ENCODE measurements around the gene GGNBP2. TPM values are rescaled to one million over a fixed set of nuclear protein-coding genes. Genes with fewer than 3 reads are reported as not detected.
A peak's percentile ranks its signal among the peaks of the same experiment; 100 is the strongest.
"Not testable (repeated sequence)": the region's sequence is repeated elsewhere in the genome, so short reads cannot be mapped to it uniquely, and the experiment has no call there.

Gene GGNBP2
- total RNA-seq, 1 donor from 2014 or later, result 30.1 TPM

DNA sequence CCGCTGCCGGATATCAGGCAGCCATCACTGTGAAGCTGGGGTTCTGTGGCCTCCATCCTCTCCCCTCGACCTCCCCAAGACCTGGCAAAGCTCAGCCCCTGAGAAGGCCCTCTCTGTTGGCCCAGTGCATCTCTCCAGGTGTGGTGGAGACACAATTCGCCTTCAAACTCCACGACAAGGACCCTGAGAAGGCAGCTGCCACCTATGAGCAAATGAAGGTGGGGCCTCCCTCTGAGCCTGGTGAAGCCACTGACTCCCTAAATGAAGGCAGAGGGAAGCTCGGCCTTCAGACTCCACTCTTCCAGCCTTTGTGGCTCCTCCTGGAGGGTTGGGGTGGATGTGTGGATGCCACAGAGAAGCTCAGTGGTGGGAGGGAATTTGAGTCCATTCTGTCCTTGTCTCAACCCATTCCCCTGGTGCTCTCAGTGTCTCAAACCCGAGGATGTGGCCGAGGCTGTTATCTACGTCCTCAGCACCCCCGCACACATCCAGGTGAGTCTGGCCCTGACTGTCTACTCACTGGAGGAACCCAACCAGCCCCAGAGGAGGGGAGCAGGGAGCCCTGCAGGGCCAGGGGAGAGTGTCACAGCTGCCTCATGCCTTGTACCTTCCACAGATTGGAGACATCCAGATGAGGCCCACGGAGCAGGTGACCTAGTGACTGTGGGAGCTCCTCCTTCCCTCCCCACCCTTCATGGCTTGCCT, 55.0 kb downstream of the GGNBP2 start:
- ATAC-seq (no peak), DNase-seq (ENCODE audit: low spot score) (no peak)

DNA sequence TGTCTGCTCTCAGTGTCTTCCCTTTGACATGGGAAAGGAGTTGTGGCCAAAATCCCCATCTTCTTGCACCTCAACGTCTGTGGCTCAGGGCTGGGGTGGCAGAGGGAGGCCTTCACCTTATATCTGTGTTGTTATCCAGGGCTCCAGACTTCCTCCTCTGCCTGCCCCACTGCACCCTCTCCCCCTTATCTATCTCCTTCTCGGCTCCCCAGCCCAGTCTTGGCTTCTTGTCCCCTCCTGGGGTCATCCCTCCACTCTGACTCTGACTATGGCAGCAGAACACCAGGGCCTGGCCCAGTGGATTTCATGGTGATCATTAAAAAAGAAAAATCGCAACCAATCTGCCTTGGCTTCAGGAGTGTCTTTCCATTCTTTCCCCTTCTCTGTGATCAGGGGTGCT, 55.7 kb downstream of the GGNBP2 start:
- no peak for DNase-seq (ENCODE audit: low spot score)

GRCh38 chr17:36600936-36601302, 56.2 kb downstream of the GGNBP2 start:
- ATAC-seq (no peak), DNase-seq (ENCODE audit: low spot score) (no peak)

More for the DNA sequence above, 55.7 kb downstream of the GGNBP2 start:
- ATAC-seq, result no peak

- ATAC-seq, result peak; percentile 91
- DNase-seq (ENCODE audit: low spot score), result peak; percentile 93
Observed at GRCh38 chr17:36601303-36602029, 56.7 kb downstream of the GGNBP2 start, which contains the start of gene MRM1. Gene MRM1 (plus strand): TSS chr17:36601583. CDS start chr17:36601811, 228 bp downstream.

- DNase-seq (ENCODE audit: low spot score) (no peak), ATAC-seq (peak; percentile 19)
Observed at GRCh38 chr17:36602030-36602748, 57.5 kb downstream of the GGNBP2 start.

- peak; percentile 27 for ATAC-seq
- no peak for DNase-seq (ENCODE audit: low spot score)
Observed at GRCh38 chr17:36602924-36603384, 58.2 kb downstream of the GGNBP2 start.

GRCh38 chr17:36605028-36605427, 60.3 kb downstream of the GGNBP2 start:
- not testable (repeated sequence) for ATAC-seq; DNase-seq (ENCODE audit: low spot score)

DNA sequence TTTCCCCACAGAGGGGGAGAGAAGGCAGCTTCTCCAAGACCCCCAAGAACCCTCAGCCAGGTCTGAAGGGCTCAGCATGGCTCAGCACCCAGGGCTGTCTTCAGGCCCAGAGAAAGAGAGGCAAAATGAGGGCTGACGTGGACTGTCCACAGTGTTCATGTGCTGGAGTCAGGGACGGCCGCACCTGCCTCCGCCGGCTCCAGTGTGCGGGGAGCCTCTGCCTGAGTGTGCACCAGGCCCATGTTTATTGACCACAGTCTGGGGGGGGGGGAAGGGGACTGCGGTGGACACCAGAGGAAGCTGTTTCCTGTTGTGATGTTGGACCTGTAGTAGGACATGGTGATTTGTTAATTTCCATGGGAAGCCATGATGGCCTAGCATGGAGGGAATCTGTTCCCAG, 63.6 kb downstream of the GGNBP2 start:
- ATAC-seq (no peak), DNase-seq (ENCODE audit: low spot score) (no peak)

- ATAC-seq, result no peak
- DNase-seq (ENCODE audit: low spot score), result no peak
Observed at GRCh38 chr17:36608794-36609497, 64.2 kb downstream of the GGNBP2 start.

DNA sequence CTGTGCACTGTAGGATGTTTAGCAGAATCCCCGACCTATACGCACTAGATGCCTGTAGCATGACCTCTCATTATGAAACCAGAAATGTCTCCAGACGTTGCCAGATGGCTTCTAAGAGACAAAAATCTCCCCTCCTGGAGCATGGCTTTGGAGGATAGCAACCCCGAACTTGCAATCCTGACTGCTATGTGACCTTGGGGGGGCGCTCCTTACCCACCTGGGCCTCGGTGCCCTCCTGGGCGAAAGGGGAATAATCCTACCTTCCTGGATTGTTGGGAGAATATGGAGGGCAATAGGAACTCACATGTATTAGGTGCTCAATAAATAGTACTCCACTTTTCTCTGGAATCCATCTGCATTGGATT, 64.8 kb downstream of the GGNBP2 start:
- no peak for DNase-seq (ENCODE audit: low spot score)
- ATAC-seq, result no peak

GRCh38 chr17:36610474-36610873, 65.8 kb downstream of the GGNBP2 start:
- DNase-seq (ENCODE audit: low spot score) (no peak), ATAC-seq (no peak)

GRCh38 chr17:36611345-36612072, 66.8 kb downstream of the GGNBP2 start:
- ATAC-seq, result no peak
- no peak for DNase-seq (ENCODE audit: low spot score)

DNA sequence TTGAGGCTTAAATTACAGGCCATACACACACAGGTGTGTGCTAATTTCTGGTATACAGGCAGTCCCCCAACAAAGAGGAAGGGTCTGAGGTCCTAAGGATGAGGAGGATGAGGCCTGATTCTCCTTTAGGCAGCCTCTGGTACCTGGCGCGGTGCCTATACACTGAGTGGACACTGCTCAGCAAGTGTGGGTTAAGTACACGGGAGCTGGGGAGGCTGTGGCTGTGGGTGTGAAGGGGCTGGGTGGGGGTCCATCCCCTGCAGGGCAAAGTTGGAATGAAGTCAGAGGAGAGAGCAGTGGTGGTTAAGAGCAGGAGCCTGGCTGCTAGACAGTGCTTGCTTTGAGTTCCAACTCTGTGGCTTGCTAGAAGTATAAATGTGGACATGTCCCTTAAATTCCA, 67.6 kb downstream of the GGNBP2 start:
- DNase-seq (ENCODE audit: low spot score), result no peak
- ATAC-seq, result no peak

GRCh38 chr17:36613155-36613554, 68.4 kb downstream of the GGNBP2 start:
- ATAC-seq (no peak), DNase-seq (ENCODE audit: low spot score) (no peak)

DNA sequence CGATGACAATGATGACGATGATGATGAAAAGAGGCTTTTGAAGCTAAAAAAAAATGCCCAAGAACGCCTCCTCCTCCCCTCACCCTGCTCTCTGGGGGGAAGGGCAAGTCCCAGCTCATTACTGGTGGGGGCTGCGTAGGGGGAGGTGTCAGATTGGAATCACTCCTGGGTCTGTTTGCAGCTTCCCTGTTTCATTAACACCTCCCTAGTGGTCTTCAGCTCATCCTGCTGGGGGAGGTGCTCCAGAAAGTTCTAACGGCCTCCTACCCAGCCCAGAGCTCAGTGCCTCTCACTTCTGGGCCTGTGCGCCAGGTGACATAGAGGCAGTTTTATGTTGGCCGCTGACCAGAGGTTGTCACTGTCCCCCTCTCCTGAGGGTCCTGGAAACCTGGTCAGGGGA, 69.4 kb downstream of the GGNBP2 start:
- ATAC-seq (no peak), DNase-seq (ENCODE audit: low spot score) (no peak)

- ATAC-seq, result no peak
- no peak for DNase-seq (ENCODE audit: low spot score)
Observed at GRCh38 chr17:36614933-36615332, 70.2 kb downstream of the GGNBP2 start.

DNA sequence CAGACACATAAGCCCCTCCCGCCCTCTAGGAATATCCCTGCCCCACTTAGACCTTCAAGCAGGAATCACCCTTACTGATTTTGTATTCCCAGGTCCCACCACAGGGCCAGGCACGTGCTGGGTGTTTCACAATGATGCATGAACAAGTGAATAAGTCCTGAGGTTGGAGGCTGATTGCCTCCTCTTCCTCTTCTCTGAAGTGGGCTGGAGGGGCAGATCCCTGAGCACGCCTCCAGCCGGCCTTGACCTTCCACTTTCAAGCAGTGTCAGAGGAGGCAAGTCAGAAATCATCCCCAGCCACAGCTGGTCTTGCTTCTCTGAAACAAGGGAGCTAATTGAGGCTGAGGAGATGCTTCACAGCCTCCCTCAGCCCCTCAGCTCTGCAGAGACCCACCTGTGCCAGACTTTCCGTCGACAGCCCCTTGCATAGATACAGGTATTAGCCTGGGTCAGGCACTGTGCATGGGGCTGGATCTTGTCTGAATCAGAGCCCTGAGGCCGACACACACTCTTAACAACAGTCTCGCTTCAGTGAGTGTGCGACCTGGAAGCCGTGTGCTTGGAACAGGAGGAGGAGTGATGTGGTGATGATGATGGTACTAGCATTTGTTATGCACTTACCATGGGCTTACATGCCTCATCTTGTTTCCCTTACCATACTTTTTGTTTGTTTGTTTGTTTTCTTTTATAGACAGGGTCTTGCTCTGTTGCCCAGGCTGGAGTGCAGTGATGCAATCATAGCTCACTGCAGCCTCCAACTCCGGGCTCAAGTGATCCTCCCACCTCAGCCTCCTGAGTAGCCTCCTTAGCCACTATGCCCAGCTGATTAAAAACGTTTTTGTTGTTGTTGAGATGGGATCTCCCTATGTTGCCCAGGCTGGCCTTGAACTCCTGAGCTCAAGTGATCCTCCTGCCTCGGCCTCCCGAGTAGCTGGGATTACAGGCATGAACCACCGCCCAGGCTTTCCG, 71.6 kb downstream of the GGNBP2 start:
- ATAC-seq, result no peak
- DNase-seq (ENCODE audit: low spot score), result no peak

DNA sequence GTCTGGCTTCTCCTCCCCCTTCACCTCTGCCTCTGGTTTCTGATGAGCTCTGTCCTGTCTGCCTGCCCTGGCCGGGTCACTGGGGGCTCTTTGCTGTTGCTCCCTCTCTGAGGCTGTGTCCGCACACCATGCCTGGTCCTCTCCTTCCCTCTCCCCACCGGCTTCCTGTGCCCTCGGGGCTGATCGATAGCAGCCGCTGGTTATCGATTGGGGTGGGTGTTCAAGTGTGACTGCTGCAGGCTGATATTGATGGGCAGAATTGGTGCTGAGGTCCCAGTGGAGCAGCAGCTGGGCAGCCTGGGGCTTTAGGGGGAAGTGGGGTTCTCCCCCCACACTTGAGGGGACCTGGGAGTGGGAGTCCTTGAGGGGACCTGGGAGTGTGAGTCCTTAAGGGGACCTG, 73.1 kb downstream of the GGNBP2 start:
- ATAC-seq (no peak), DNase-seq (ENCODE audit: low spot score) (no peak)

GRCh38 chr17:36623281-36623680, 78.6 kb downstream of the GGNBP2 start:
- ATAC-seq (no peak), DNase-seq (ENCODE audit: low spot score) (no peak)

Data from left lobe of liver (tissue), 2 donors.